Body of pancreas (tissue), 4 donors: Measurements from ENCODE around the gene CLN3. TPM values are rescaled to one million over a fixed set of nuclear protein-coding genes. Genes with fewer than 3 reads are reported as not detected.

Experiments used
- ATAC-seq: fragments of 150-250 bp; one replicate; pipeline ENCODE4 v1.9.1; 2016
- DNase-seq, 4 donors: peaks; one replicate each; pipeline ENCODE4 v3.0.0-alpha.2; 2019
- H3K27ac ChIP-seq, 4 donors: fragments of 200-600 bp; sonication (generic); 1 replicate in 3 of 4; 2 replicates in 1 of 4; pipeline versions ENCODE4 v1.5.1 to v1.6.1; 2016 to 2019; ENCODE audit warnings: mild to moderate bottlenecking in 1 of 4, mixed read lengths in 1 of 4, moderate library complexity in 1 of 4
- H3K27me3 ChIP-seq, 2 donors: fragments of 200-600 bp; sonication (generic); one replicate each; pipeline ENCODE4 v1.6.0; 2016; ENCODE audit warnings: mild to moderate bottlenecking in 1 of 2
- H3K36me3 ChIP-seq, 2 donors: fragments of 200-600 bp; sonication (generic); replicated peaks in 1 of 2; 2 replicates each; pipeline ENCODE4 v1.5.1; 2016; ENCODE audit warnings: low read depth in 2 of 2; ENCODE audit not compliant: insufficient read depth in 1 of 2
- H3K4me1 ChIP-seq: fragments of 200-600 bp; sonication (generic); one replicate; pipeline ENCODE4 v1.6.0; 2016
- H3K4me3 ChIP-seq, 2 donors: fragments of 200-600 bp; sonication (generic); 1 replicate in 1 of 2; 2 replicates in 1 of 2; pipeline ENCODE4 v1.5.1; 2016 to 2019
- H3K9me3 ChIP-seq, 3 donors: fragments of 200-600 bp; sonication (generic); 1 replicate in 2 of 3; 2 replicates in 1 of 3; pipeline ENCODE4 v1.5.1; 2016
- POLR2A ChIP-seq, 3 donors: fragments of 450-650 bp; IDR thresholded peaks; one replicate each; pipeline ENCODE4 v1.6.1; 2016; ENCODE audit warnings: antibody characterized with exemption in 3 of 3, mild to moderate bottlenecking in 2 of 3
- WGBS, 2 donors: methylation state at CpG; one replicate each; pipeline ENCODE4 v1.1.5; 2017; 5-methylcytosine and 5-hydroxymethylcytosine counted together
- intact Hi-C: fragments of 100-400 bp; cut with DNase I; formaldehyde crosslinking; loops from one replicate; pipeline ENCODE4 v1.15.1; 2023
- total RNA-seq, 2 donors: library from RNA; depleted of rRNA; stranded (reverse); fragments of >200 nt; gene quantifications; one replicate each; pipeline ENCODE4 v1.1.0, GENCODE V29; 2016
- TF ChIP-seq, protein P1 (sequence below), 7 experiments: fragments of 450-650 bp in 4 of 7; fragments of 200-600 bp in 3 of 7; sonication (generic) in 3 of 7; IDR thresholded peaks; one replicate each; pipeline ENCODE4 v1.5.1; 2016 to 2019; ENCODE audit warnings: antibody characterized with exemption in 7 of 7

The CLN3 gene
- total RNA-seq, 2 donors from 2014 or later, result 28.0 to 29.6 TPM

DNA sequence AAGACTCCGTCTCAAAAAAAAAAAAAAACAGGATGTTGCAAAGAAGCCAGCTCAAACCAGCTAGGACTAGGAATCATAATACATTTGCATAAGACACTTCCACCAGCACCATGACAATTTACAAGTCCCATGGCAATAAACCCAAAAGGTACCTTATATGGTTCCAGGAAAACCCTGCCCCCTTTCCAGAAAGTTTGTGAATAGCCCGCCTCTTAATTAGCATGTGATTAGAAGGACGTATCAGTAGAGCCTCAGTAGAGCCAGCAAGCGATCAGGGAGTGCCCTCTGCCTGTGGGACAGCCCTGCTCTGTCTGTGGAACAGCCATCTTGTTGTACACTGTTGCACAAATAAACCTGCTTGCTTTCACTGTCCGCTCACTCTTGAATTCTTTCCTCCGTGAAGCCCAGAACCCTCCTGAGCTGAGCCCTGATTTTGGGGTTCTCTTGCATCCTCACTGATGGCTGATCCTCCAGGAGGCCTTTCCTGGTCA lies 32.9 kb upstream of the CLN3 start:
- ATAC-seq (no peak), DNase-seq (peak in 1 of 4 donors; percentile 25)
- peak overlapping the region in 1 of 4 donors; percentile 86 for H3K27ac ChIP-seq
- WGBS, 2 donors, result 79% methylated on average over 6 of the region's 6 CpGs
- no peaks in the 10 kb centered on the region for H3K27me3 ChIP-seq
- intact Hi-C loops, result no loop called here
- no peaks in the 10 kb centered on the region for H3K36me3 ChIP-seq
- no peaks in the 10 kb centered on the region for H3K9me3 ChIP-seq
- H3K4me3 ChIP-seq, result no peak overlapping the region
- no peak for TF ChIP-seq POLR2A (IDR thresholded peaks at IDR 0.05)
- TF ChIP-seq, protein P1, sequence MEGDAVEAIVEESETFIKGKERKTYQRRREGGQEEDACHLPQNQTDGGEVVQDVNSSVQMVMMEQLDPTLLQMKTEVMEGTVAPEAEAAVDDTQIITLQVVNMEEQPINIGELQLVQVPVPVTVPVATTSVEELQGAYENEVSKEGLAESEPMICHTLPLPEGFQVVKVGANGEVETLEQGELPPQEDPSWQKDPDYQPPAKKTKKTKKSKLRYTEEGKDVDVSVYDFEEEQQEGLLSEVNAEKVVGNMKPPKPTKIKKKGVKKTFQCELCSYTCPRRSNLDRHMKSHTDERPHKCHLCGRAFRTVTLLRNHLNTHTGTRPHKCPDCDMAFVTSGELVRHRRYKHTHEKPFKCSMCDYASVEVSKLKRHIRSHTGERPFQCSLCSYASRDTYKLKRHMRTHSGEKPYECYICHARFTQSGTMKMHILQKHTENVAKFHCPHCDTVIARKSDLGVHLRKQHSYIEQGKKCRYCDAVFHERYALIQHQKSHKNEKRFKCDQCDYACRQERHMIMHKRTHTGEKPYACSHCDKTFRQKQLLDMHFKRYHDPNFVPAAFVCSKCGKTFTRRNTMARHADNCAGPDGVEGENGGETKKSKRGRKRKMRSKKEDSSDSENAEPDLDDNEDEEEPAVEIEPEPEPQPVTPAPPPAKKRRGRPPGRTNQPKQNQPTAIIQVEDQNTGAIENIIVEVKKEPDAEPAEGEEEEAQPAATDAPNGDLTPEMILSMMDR (IDR thresholded peaks at IDR 0.05), result peak in 1 of 7 experiments; percentile 7
- H3K4me1 ChIP-seq, result peaks cover 62% of the 10 kb centered on the region

DNA sequence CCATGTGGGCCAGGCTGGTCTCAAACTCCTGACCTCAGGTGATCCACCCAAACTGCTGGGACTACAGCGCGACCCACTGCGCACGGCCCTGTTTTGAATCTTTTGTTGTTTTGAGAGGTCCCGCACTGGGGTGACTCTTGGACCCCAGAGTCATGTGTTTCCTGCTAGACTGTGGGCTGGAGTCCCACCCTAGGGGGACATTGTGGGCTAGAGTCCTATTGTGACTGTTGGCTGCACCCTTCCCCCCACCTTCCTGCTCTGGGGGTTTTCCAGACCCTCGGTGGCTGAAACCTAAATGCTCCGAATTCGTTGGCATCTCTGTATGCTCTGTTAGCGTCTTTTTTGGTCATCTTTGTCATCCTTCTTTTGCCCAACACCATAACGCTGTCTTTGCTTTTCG lies 30.9 kb upstream of the CLN3 start:
- H3K36me3 ChIP-seq, result no peaks in the 10 kb centered on the region
- 81 to 88% methylated on average over 10 to 11 of the region's 11 CpGs for WGBS, 2 donors
- intact Hi-C loops, result no loop called here
- H3K27me3 ChIP-seq, result no peaks in the 10 kb centered on the region
- H3K9me3 ChIP-seq, result no peaks in the 10 kb centered on the region
- no peak for TF ChIP-seq POLR2A (IDR thresholded peaks at IDR 0.05)
- TF ChIP-seq, protein P1 (IDR thresholded peaks at IDR 0.05), result no peak
- ATAC-seq (no peak), DNase-seq (no peak)
- no peak overlapping the region for H3K4me3 ChIP-seq
- H3K27ac ChIP-seq, result no peak overlapping the region
- H3K4me1 ChIP-seq, result peaks cover 43% of the 10 kb centered on the region

DNA sequence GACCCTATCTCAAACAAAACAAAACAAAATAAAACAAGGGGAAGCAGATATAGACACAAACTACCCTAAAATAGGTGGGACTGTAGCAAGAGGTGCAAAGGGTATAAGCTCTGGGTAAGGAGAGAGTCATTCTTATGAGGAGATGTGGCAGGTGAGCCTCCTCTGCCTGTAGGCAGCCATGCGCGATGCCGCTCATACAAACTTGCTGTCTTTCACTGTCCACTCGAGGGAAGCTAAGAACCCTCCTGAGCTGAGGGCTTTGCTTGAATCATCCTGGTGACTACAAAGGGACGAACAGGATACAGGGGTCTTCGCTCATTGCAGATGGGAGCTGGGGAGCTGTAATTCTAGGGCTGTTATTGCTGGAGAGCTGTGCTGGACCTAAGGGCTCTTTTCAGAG lies 29.6 kb upstream of the CLN3 start:
- DNase-seq, result no peak
- H3K4me1 ChIP-seq, result peaks cover 29% of the 10 kb centered on the region
- no peaks in the 10 kb centered on the region for H3K27me3 ChIP-seq
- intact Hi-C loops, result no loop called here
- H3K4me3 ChIP-seq, result no peak overlapping the region
- TF ChIP-seq, protein P1 (IDR thresholded peaks at IDR 0.05), result no peak
- no peak for TF ChIP-seq POLR2A (IDR thresholded peaks at IDR 0.05)
- WGBS, 2 donors, result 85 to 89% methylated on average over 5 to 6 of the region's 6 CpGs
- ATAC-seq, result no peak
- H3K9me3 ChIP-seq, result no peaks in the 10 kb centered on the region
- H3K27ac ChIP-seq, result no peak overlapping the region
- H3K36me3 ChIP-seq, result no peaks in the 10 kb centered on the region

DNA sequence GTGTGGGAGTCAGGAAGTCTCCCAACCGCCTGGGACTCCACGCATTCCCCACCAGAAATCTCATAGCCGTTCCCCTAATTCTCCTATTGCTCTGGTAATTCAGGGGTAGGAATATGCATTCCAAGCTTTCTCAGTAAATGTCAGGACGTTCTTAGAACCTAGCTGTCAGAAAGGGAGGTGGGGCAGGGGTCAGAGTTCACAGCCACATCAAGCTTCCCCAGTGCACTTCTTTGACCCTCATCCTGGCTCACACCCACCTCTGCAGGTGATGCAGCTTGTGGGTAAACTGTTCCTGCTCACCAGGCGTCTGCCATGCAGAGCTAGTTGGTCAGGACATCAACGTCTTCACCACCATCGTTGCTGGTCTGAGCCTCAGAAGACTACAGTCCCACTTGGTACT lies 28.8 kb upstream of the CLN3 start:
- no peaks in the 10 kb centered on the region for H3K36me3 ChIP-seq
- 75 to 80% methylated on average over 7 of the region's 7 CpGs for WGBS, 2 donors
- no peaks in the 10 kb centered on the region for H3K27me3 ChIP-seq
- intact Hi-C loops, result no loop called here
- no peak overlapping the region for H3K4me3 ChIP-seq
- H3K27ac ChIP-seq, result no peak overlapping the region
- no peaks in the 10 kb centered on the region for H3K9me3 ChIP-seq
- no peak for TF ChIP-seq POLR2A (IDR thresholded peaks at IDR 0.05)
- TF ChIP-seq, protein P1 (IDR thresholded peaks at IDR 0.05), result no peak
- DNase-seq, result no peak
- no peak for ATAC-seq
- H3K4me1 ChIP-seq, result peaks cover 21% of the 10 kb centered on the region

DNA sequence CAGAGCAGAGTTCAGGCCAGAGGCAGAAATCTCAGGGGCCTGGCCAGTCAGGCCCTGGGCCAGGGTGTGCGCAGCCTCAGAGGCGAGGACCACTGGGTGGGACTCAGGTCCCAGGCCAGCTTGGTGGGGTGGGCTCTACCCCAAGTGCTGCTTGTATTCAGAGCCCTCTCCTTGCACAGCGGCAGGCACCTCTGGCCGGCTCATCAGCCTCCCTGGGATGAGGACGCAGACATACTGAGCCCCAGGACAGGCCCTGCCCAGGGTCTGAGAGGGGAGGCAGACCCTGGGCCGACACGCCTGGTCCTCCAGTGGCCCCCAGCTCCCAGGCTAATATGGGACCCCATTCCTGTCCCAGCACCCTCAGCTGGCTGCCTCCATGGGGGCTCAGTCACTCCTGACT lies 22.4 kb upstream of the CLN3 start:
- no peaks in the 10 kb centered on the region for H3K9me3 ChIP-seq
- H3K4me1 ChIP-seq, result no peaks in the 10 kb centered on the region
- no peaks in the 10 kb centered on the region for H3K36me3 ChIP-seq
- TF ChIP-seq, protein P1 (IDR thresholded peaks at IDR 0.05), result no peak
- TF ChIP-seq POLR2A (IDR thresholded peaks at IDR 0.05), result no peak
- H3K27me3 ChIP-seq, result no peaks in the 10 kb centered on the region
- H3K27ac ChIP-seq, result no peak overlapping the region
- intact Hi-C loops, result no loop called here
- WGBS, 2 donors, result 91% methylated on average over 7 of the region's 7 CpGs; no CpG with 5 or more reads in 1 of the 2 donors
- H3K4me3 ChIP-seq, result no peak overlapping the region
- DNase-seq (no peak), ATAC-seq (no peak)
